Amniotic stem cell (primary cell): ENCODE data around the gene CTDP1.
"Not testable (repeated sequence)": the region's sequence is repeated elsewhere in the genome, so short reads cannot be mapped to it uniquely, and the experiment has no call there.

Source experiments
- DNase-seq: peaks from one replicate; lab custom pipeline; 2025; lab: John Stamatoyannopoulos, UW

Gene CTDP1

GRCh38 chr18:79682894-79683625 is 3.5 kb downstream of the CTDP1 start:
- DNase-seq, result no peak

- DNase-seq, result no peak
Measured at GRCh38 chr18:79683626-79684282, 4.2 kb downstream of the CTDP1 start.

- DNase-seq, result no peak
Measured at GRCh38 chr18:79684283-79684631, 4.7 kb downstream of the CTDP1 start.

- DNase-seq, result no peak
Measured at GRCh38 chr18:79684787-79685186, 5.2 kb downstream of the CTDP1 start.

GRCh38 chr18:79685281-79685680 is 5.7 kb downstream of the CTDP1 start:
- DNase-seq, result no peak

- DNase-seq, result no peak
Measured at GRCh38 chr18:79685971-79686370, 6.4 kb downstream of the CTDP1 start.

- DNase-seq, result no peak
Measured at GRCh38 chr18:79687806-79688205, 8.2 kb downstream of the CTDP1 start.

- no peak for DNase-seq
Measured at GRCh38 chr18:79690071-79690470, 10.5 kb downstream of the CTDP1 start.

GRCh38 chr18:79690586-79691482 is 11.2 kb downstream of the CTDP1 start:
- DNase-seq, result no peak

- no peak for DNase-seq
Measured at GRCh38 chr18:79692056-79692455, 12.5 kb downstream of the CTDP1 start.

GRCh38 chr18:79692886-79693285 is 13.3 kb downstream of the CTDP1 start:
- no peak for DNase-seq

GRCh38 chr18:79693561-79694205 is 14.1 kb downstream of the CTDP1 start:
- no peak for DNase-seq

- DNase-seq, result not testable (repeated sequence)
Measured at GRCh38 chr18:79694206-79694894, 14.7 kb downstream of the CTDP1 start.

GRCh38 chr18:79694895-79695213 is 15.3 kb downstream of the CTDP1 start:
- no peak for DNase-seq

GRCh38 chr18:79695269-79695668 is 15.7 kb downstream of the CTDP1 start:
- no peak for DNase-seq

- DNase-seq, result no peak
Measured at GRCh38 chr18:79695856-79696850, 16.6 kb downstream of the CTDP1 start.

GRCh38 chr18:79697178-79697577 is 17.6 kb downstream of the CTDP1 start:
- DNase-seq, result no peak

GRCh38 chr18:79697976-79698375 is 18.4 kb downstream of the CTDP1 start:
- DNase-seq, result no peak

GRCh38 chr18:79698668-79699335 is 19.2 kb downstream of the CTDP1 start:
- no peak for DNase-seq

- no peak for DNase-seq
Measured at GRCh38 chr18:79699653-79700052, 20.1 kb downstream of the CTDP1 start.
